HEK293 (cell line): Measurements from ENCODE around the gene TOM1L2.

ENCODE experiments used
- GLIS2 ChIP-seq: fragments of 450-650 bp; formaldehyde crosslinking; IDR thresholded peaks from 2 replicates; pipeline ENCODE4 v1.5.1; 2016; ENCODE audit warnings: missing biosample characterization, missing genetic modification characterization
- HOXA7 ChIP-seq: sonication (generic); formaldehyde crosslinking; IDR thresholded peaks from 2 replicates; pipeline ENCODE4 v1.8.1; 2022; ENCODE audit warnings: missing genetic modification reagents, borderline replicate concordance
- KLF10 ChIP-seq: fragments of 450-650 bp; IDR thresholded peaks from 2 replicates; pipeline ENCODE4 v1.5.1; 2018; ENCODE audit warnings: missing biosample characterization, mild to moderate bottlenecking, missing genetic modification characterization
- PRDM10 ChIP-seq: fragments of 450-650 bp; formaldehyde crosslinking; IDR thresholded peaks from 2 replicates; pipeline ENCODE4 v1.5.1; 2016; ENCODE audit warnings: missing biosample characterization, missing genetic modification characterization
- ZBTB10 ChIP-seq: fragments of 450-650 bp; formaldehyde crosslinking; IDR thresholded peaks from 2 replicates; pipeline ENCODE4 v1.5.1; 2016; ENCODE audit warnings: missing biosample characterization, missing genetic modification characterization
- ZBTB17 ChIP-seq: fragments of 450-650 bp; formaldehyde crosslinking; IDR thresholded peaks from 2 replicates; pipeline ENCODE4 v1.5.1; 2016; ENCODE audit warnings: missing biosample characterization, missing genetic modification characterization
- ZNF10 ChIP-seq: fragments of 450-650 bp; formaldehyde crosslinking; IDR thresholded peaks from 2 replicates; pipeline ENCODE4 v1.5.1; 2017; ENCODE audit warnings: missing biosample characterization, missing genetic modification characterization
- ZNF132 ChIP-seq: fragments of 450-650 bp; formaldehyde crosslinking; IDR thresholded peaks from 2 replicates; pipeline ENCODE4 v1.5.1; 2017; ENCODE audit warnings: missing biosample characterization, missing genetic modification characterization, borderline replicate concordance
- ZNF140 ChIP-seq: fragments of 450-650 bp; formaldehyde crosslinking; IDR thresholded peaks from 2 replicates; pipeline ENCODE4 v1.5.1; 2016; ENCODE audit warnings: missing biosample characterization, missing genetic modification characterization
- ZNF169 ChIP-seq: fragments of 450-650 bp; formaldehyde crosslinking; IDR thresholded peaks from 2 replicates; pipeline ENCODE4 v1.5.1; 2016; ENCODE audit warnings: missing biosample characterization, missing genetic modification characterization
- ZNF184 ChIP-seq: fragments of 450-650 bp; IDR thresholded peaks from 2 replicates; pipeline ENCODE4 v1.5.1; 2018; ENCODE audit warnings: missing biosample characterization, mild to moderate bottlenecking, missing genetic modification characterization
- ZNF211 ChIP-seq: fragments of 450-650 bp; formaldehyde crosslinking; IDR thresholded peaks from 2 replicates; pipeline ENCODE4 v1.5.1; 2016; ENCODE audit warnings: low read depth, missing biosample characterization, missing genetic modification characterization
- ZNF311 ChIP-seq: fragments of 450-650 bp; formaldehyde crosslinking; IDR thresholded peaks from 2 replicates; pipeline ENCODE4 v1.5.1; 2017; ENCODE audit warnings: missing biosample characterization, missing genetic modification characterization, borderline replicate concordance
- ZNF341 ChIP-seq: fragments of 450-650 bp; formaldehyde crosslinking; IDR thresholded peaks from 2 replicates; pipeline ENCODE4; 2016; ENCODE audit warnings: low read depth, missing biosample characterization, missing genetic modification characterization
- ZNF391 ChIP-seq: fragments of 450-650 bp; formaldehyde crosslinking; IDR thresholded peaks from 2 replicates; pipeline ENCODE4 v1.5.1; 2016; ENCODE audit warnings: low read depth, missing biosample characterization, missing genetic modification characterization, borderline replicate concordance
- ZNF423 ChIP-seq: fragments of 450-650 bp; formaldehyde crosslinking; IDR thresholded peaks from 2 replicates; pipeline ENCODE4 v1.5.1; 2016; ENCODE audit warnings: missing biosample characterization, missing genetic modification characterization
- ZNF433 ChIP-seq: fragments of 450-650 bp; formaldehyde crosslinking; IDR thresholded peaks from 2 replicates; pipeline ENCODE4 v1.5.1; 2016; ENCODE audit warnings: missing biosample characterization, missing genetic modification characterization, low read depth
- ZNF514 ChIP-seq: fragments of 450-650 bp; formaldehyde crosslinking; IDR thresholded peaks from 2 replicates; pipeline ENCODE4 v1.5.1; 2016; ENCODE audit warnings: missing biosample characterization, missing genetic modification characterization
- ZNF521 ChIP-seq: fragments of 450-650 bp; formaldehyde crosslinking; IDR thresholded peaks from 2 replicates; pipeline ENCODE4 v1.5.1; 2017; ENCODE audit warnings: missing biosample characterization, mild to moderate bottlenecking, missing genetic modification characterization
- ZNF639 ChIP-seq: fragments of 450-650 bp; formaldehyde crosslinking; IDR thresholded peaks from 2 replicates; pipeline ENCODE4 v1.5.1; 2016; ENCODE audit warnings: missing biosample characterization, missing genetic modification characterization
- ZNF707 ChIP-seq: fragments of 450-650 bp; formaldehyde crosslinking; IDR thresholded peaks from 2 replicates; pipeline ENCODE4 v1.5.1; 2016; ENCODE audit warnings: missing biosample characterization, missing genetic modification characterization
- ZSCAN23 ChIP-seq: fragments of 450-650 bp; formaldehyde crosslinking; IDR thresholded peaks from 2 replicates; pipeline ENCODE4 v1.5.1; 2016; ENCODE audit warnings: missing biosample characterization, missing genetic modification characterization
- TF ChIP-seq, protein P1 (sequence below): fragments of 450-650 bp; IDR thresholded peaks from 2 replicates; pipeline ENCODE4 v1.5.1; 2018; ENCODE audit warnings: missing biosample characterization, mild to moderate bottlenecking, missing genetic modification characterization
- TF ChIP-seq, protein P2 (sequence below): fragments of 450-650 bp; formaldehyde crosslinking; IDR thresholded peaks from 2 replicates; pipeline ENCODE4 v1.5.1; 2016; ENCODE audit warnings: missing biosample characterization, missing genetic modification characterization
- TF ChIP-seq, protein P3 (sequence below): fragments of 450-650 bp; formaldehyde crosslinking; IDR thresholded peaks from 2 replicates; pipeline ENCODE4 v1.5.1; 2016; ENCODE audit warnings: missing biosample characterization, missing genetic modification characterization

Gene TOM1L2

GRCh38 chr17:17940441-17940911 lies 31.7 kb downstream of the TOM1L2 start (continued):
- TF ChIP-seq, protein P1, sequence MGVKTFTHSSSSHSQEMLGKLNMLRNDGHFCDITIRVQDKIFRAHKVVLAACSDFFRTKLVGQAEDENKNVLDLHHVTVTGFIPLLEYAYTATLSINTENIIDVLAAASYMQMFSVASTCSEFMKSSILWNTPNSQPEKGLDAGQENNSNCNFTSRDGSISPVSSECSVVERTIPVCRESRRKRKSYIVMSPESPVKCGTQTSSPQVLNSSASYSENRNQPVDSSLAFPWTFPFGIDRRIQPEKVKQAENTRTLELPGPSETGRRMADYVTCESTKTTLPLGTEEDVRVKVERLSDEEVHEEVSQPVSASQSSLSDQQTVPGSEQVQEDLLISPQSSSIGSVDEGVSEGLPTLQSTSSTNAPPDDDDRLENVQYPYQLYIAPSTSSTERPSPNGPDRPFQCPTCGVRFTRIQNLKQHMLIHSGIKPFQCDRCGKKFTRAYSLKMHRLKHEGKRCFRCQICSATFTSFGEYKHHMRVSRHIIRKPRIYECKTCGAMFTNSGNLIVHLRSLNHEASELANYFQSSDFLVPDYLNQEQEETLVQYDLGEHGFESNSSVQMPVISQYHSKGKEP = 0 out of 2 replicates have a peak, but pooled peaks have one; percentile 38
- TF ChIP-seq, protein P2, sequence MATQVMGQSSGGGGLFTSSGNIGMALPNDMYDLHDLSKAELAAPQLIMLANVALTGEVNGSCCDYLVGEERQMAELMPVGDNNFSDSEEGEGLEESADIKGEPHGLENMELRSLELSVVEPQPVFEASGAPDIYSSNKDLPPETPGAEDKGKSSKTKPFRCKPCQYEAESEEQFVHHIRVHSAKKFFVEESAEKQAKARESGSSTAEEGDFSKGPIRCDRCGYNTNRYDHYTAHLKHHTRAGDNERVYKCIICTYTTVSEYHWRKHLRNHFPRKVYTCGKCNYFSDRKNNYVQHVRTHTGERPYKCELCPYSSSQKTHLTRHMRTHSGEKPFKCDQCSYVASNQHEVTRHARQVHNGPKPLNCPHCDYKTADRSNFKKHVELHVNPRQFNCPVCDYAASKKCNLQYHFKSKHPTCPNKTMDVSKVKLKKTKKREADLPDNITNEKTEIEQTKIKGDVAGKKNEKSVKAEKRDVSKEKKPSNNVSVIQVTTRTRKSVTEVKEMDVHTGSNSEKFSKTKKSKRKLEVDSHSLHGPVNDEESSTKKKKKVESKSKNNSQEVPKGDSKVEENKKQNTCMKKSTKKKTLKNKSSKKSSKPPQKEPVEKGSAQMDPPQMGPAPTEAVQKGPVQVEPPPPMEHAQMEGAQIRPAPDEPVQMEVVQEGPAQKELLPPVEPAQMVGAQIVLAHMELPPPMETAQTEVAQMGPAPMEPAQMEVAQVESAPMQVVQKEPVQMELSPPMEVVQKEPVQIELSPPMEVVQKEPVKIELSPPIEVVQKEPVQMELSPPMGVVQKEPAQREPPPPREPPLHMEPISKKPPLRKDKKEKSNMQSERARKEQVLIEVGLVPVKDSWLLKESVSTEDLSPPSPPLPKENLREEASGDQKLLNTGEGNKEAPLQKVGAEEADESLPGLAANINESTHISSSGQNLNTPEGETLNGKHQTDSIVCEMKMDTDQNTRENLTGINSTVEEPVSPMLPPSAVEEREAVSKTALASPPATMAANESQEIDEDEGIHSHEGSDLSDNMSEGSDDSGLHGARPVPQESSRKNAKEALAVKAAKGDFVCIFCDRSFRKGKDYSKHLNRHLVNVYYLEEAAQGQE (tag by site-specific recombination) = no peak
- no peak for TF ChIP-seq ZNF521
- TF ChIP-seq HOXA7 (CRISPR knock-in tag) = no peak
- TF ChIP-seq PRDM10 = no peak
- peak; percentile 69 for TF ChIP-seq KLF10 (tag by site-specific recombination)
- no peak for TF ChIP-seq ZSCAN23 (tag by site-specific recombination)
- no peak for TF ChIP-seq ZNF707 (tag by site-specific recombination)
- no peak for TF ChIP-seq ZNF132 (tag by site-specific recombination)
- TF ChIP-seq, protein P3, sequence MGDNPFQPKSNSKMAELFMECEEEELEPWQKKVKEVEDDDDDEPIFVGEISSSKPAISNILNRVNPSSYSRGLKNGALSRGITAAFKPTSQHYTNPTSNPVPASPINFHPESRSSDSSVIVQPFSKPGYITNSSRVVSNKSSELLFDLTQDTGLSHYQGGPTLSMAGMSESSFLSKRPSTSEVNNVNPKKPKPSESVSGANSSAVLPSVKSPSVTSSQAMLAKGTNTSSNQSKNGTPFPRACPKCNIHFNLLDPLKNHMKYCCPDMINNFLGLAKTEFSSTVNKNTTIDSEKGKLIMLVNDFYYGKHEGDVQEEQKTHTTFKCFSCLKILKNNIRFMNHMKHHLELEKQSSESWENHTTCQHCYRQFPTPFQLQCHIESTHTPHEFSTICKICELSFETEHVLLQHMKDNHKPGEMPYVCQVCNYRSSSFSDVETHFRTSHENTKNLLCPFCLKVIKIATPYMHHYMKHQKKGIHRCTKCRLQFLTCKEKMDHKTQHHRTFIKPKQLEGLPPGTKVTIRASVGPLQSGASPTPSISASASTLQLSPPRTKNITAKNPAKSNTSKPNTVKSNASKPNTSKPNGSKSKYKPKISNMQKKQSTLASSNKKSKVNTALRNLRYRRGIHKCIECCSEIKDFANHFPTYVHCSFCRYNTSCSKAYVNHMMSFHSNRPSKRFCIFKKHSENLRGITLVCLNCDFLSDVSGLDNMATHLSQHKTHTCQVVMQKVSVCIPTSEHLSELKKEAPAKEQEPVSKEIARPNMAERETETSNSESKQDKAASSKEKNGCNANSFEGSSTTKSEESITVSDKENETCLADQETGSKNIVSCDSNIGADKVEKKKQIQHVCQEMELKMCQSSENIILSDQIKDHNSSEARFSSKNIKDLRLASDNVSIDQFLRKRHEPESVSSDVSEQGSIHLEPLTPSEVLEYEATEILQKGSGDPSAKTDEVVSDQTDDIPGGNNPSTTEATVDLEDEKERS (tag by site-specific recombination) = no peak
- no peak for TF ChIP-seq ZNF391 (tag by site-specific recombination)
- TF ChIP-seq ZNF514 (tag by site-specific recombination) = no peak
- TF ChIP-seq ZNF169 (tag by site-specific recombination) = no peak
- TF ChIP-seq ZNF639 (tag by site-specific recombination) = no peak
- TF ChIP-seq ZNF211 (tag by site-specific recombination) = no peak
- TF ChIP-seq ZNF311 (tag by site-specific recombination) = no peak
- TF ChIP-seq ZNF140 (tag by site-specific recombination) = no peak
- TF ChIP-seq ZNF10 = no peak
- no peak; the same call in 1 of the 2 replicates for TF ChIP-seq ZNF341 (tag by site-specific recombination)
- TF ChIP-seq ZNF423 = no peak
- TF ChIP-seq GLIS2 = no peak
- TF ChIP-seq ZBTB10 (tag by site-specific recombination) = no peak
- no peak for TF ChIP-seq ZNF433 (tag by site-specific recombination)
- no peak for TF ChIP-seq ZNF184 (tag by site-specific recombination)
- TF ChIP-seq ZBTB17 (tag by site-specific recombination) = peak; percentile 77
